Measurements from ENCODE around the gene CMKLR1.

- TF ChIP-seq EP300 (IDR thresholded peaks at IDR 0.05) = no peak
- no peak for TF ChIP-seq POLR2A (IDR thresholded peaks at IDR 0.05; ENCODE audit: low read depth)
Observed at GRCh38 chr12:108302016-108302402, 37.1 kb downstream of the CMKLR1 start.
